ENCODE results near the gene SELENOO.

- TF ChIP-seq TAF1 (IDR thresholded peaks at IDR 0.05; ENCODE audit: low read depth, low read length) (no peak), POLR2AphosphoS5 (IDR thresholded peaks at IDR 0.05; ENCODE audit: low read depth, low read length) (no peak)
Measured at GRCh38 chr22:50189184-50189848, 11.5 kb upstream of the SELENOO start.
